Measurements from ENCODE around the gene AARS1. TPM values are rescaled to one million over a fixed set of nuclear protein-coding genes. Genes with fewer than 3 reads are reported as not detected.
"Not testable (repeated sequence)": the region's sequence is repeated elsewhere in the genome, so short reads cannot be mapped to it uniquely, and the experiment has no call there.

Gene AARS1
- total RNA-seq, 2 donors from 2014 or later, result 49.3 to 72.8 TPM

- DNase-seq, result no peak
- H3K27ac ChIP-seq, result no peak overlapping the region
- H3K9me3 ChIP-seq, result no peaks in the 10 kb centered on the region
- 93 to 100% methylated on average over 3 to 10 of the region's 10 CpGs for WGBS, 2 donors
- intact Hi-C loops (cut with DNase I), result no loop called here
- no peak for TF ChIP-seq CTCF (IDR thresholded peaks at IDR 0.05)
- no peak for TF ChIP-seq POLR2A (IDR thresholded peaks at IDR 0.05)
- H3K4me1 ChIP-seq, result no peaks in the 10 kb centered on the region
- H3K27me3 ChIP-seq, result no peaks in the 10 kb centered on the region
- no peak for ATAC-seq
- peaks cover 25 to 51% of the 10 kb centered on the region in 2 donors for H3K36me3 ChIP-seq (replicated peaks in 1 of 2; ENCODE audit: insufficient read depth in 1 of 2, low read depth in 2 of 2)
- H3K4me3 ChIP-seq, result no peak overlapping the region
These were observed 17.6 kb downstream of the AARS1 start for GRCh38 chr16:70271696-70272095.

GRCh38 chr16:70270176-70270575 is 19.1 kb downstream of the AARS1 start:
- Histone ChIP-seq H3K9me3 (no peaks in the 10 kb centered on the region), H3K27me3 (no peaks in the 10 kb centered on the region), H3K27ac (no peak overlapping the region), H3K4me3 (no peak overlapping the region), H3K4me1 (no peaks in the 10 kb centered on the region), H3K36me3 (replicated peaks in 1 of 2; ENCODE audit: insufficient read depth in 1 of 2, low read depth in 2 of 2) (peaks cover 25 to 55% of the 10 kb centered on the region in 2 donors)
- TF ChIP-seq POLR2A (IDR thresholded peaks at IDR 0.05) (no peak), CTCF (IDR thresholded peaks at IDR 0.05) (no peak)
- DNase-seq, result no peak
- no peak for ATAC-seq
- 80 to 86% methylated on average over 3 of the region's 3 CpGs for whole genome bisulfite sequencing, 2 donors
- intact Hi-C loops (cut with DNase I), result no loop called here

- Histone ChIP-seq H3K9me3 (no peaks in the 10 kb centered on the region), H3K36me3 (replicated peaks in 1 of 2; ENCODE audit: insufficient read depth in 1 of 2, low read depth in 2 of 2) (peaks cover 31 to 55% of the 10 kb centered on the region in 2 donors), H3K27me3 (no peaks in the 10 kb centered on the region), H3K27ac (no peak overlapping the region), H3K4me3 (no peak overlapping the region), H3K4me1 (no peaks in the 10 kb centered on the region)
- ATAC-seq (no peak), DNase-seq (no peak)
- no peak for TF ChIP-seq POLR2A (IDR thresholded peaks at IDR 0.05)
- no peak for TF ChIP-seq CTCF (IDR thresholded peaks at IDR 0.05)
- 91 to 95% methylated on average over 5 to 12 of the region's 12 CpGs for WGBS, 2 donors
- intact Hi-C loops (cut with DNase I), result no loop called here
These were observed 19.8 kb downstream of the AARS1 start for GRCh38 chr16:70269471-70269870.

GRCh38 chr16:70267922-70268321 is 21.4 kb downstream of the AARS1 start:
- WGBS, 2 donors, result 86 to 90% methylated on average over 10 of the region's 10 CpGs
- H3K9me3 ChIP-seq; DNase-seq; H3K27ac ChIP-seq; H3K4me3 ChIP-seq; H3K27me3 ChIP-seq; ATAC-seq; H3K4me1 ChIP-seq; intact Hi-C loops (cut with DNase I): not testable (repeated sequence)
- peaks cover 37 to 65% of the 10 kb centered on the region in 2 donors for H3K36me3 ChIP-seq (replicated peaks in 1 of 2; ENCODE audit: insufficient read depth in 1 of 2, low read depth in 2 of 2)

GRCh38 chr16:70267516-70267915 is 21.8 kb downstream of the AARS1 start:
- Histone ChIP-seq H3K36me3 (replicated peaks in 1 of 2; ENCODE audit: insufficient read depth in 1 of 2, low read depth in 2 of 2) (peaks cover 38 to 67% of the 10 kb centered on the region in 2 donors), H3K27me3 (no peaks in the 10 kb centered on the region), H3K9me3 (no peaks in the 10 kb centered on the region), H3K4me3 (no peak overlapping the region), H3K4me1 (no peaks in the 10 kb centered on the region), H3K27ac (no peak overlapping the region)
- peak in 5 of 7 experiments; percentile 32 to 52 (median 40) for TF ChIP-seq CTCF (IDR thresholded peaks at IDR 0.05)
- no peak for TF ChIP-seq POLR2A (IDR thresholded peaks at IDR 0.05)
- no peak for ATAC-seq
- 53 to 57% methylated on average over 5 to 6 of the region's 6 CpGs for WGBS, 2 donors
- intact Hi-C loops (cut with DNase I), result no loop called here
- peak in 1 of 4 donors; percentile 28 for DNase-seq

GRCh38 chr16:70259903-70260302 is 29.4 kb downstream of the AARS1 start:
- H3K27me3 ChIP-seq; H3K4me3 ChIP-seq; intact Hi-C loops (cut with DNase I); DNase-seq; H3K4me1 ChIP-seq; H3K27ac ChIP-seq; H3K9me3 ChIP-seq; ATAC-seq: not testable (repeated sequence)
- peaks cover 28 to 74% of the 10 kb centered on the region in 2 donors for H3K36me3 ChIP-seq (replicated peaks in 1 of 2; ENCODE audit: insufficient read depth in 1 of 2, low read depth in 2 of 2)
- 89 to 97% methylated on average over 5 to 6 of the region's 6 CpGs for WGBS, 2 donors

All from body of pancreas (tissue), 4 donors.